Measurements from ENCODE around the gene MUCL3.

MUCL3 gene

GRCh38 chr6:30970946-30971345, 30.2 kb downstream of the MUCL3 start:
- TF ChIP-seq POLR2A (IDR thresholded peaks at IDR 0.05; ENCODE audit: low read depth, low read length) (no peak), POLR2AphosphoS5 (IDR thresholded peaks at IDR 0.05; ENCODE audit: low read depth, low read length) (no peak), TAF1 (IDR thresholded peaks at IDR 0.05; ENCODE audit: borderline replicate concordance, low read depth, low read length) (no peak)
- DNase-seq (ENCODE audit: insufficient read length), result no peak
- FAIRE-seq, result no peak

- DNase-seq (ENCODE audit: insufficient read length), result no peak
- peak; percentile 36 for FAIRE-seq
- TF ChIP-seq TAF1 (IDR thresholded peaks at IDR 0.05; ENCODE audit: borderline replicate concordance, low read depth, low read length) (no peak), POLR2AphosphoS5 (IDR thresholded peaks at IDR 0.05; ENCODE audit: low read depth, low read length) (no peak), POLR2A (IDR thresholded peaks at IDR 0.05; ENCODE audit: low read depth, low read length) (no peak)
These were observed 32.0 kb downstream of the MUCL3 start for GRCh38 chr6:30972816-30973215.

DNA sequence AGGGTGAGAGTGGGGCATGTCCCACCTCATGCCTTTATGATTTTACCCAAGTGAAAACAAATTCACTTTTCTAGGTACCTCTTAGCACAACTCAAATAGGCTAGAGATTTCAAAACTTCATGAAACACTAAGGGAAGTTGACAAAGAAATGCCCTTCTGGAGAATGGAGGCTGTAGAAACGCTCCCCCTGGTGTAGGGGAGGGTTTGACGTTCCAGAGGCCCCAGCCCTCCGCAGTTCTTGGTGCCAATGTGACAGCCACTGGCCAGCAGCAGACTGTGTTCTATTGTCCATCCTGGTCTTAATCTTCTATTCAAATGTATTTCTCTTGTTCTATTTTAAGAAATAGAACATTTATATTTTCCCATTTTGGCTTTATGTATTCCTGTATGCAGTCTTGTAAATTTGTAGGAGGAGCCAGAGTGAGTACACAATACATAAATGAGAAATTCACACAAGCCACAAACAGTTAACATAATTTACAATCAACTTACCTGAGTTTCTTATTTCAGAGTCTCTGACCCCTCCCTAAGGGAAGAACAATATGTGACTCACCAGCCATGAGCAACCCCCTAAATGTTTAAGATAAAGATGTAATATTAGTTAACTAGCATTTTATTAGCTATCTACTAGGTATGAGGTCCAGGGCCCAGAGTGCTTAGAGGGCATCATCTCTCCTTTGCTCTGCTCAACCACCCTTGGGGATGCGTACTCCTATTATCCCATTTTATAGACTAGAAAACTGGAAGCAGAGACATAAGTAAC, 33.9 kb downstream of the MUCL3 start:
- no peak for TF ChIP-seq POLR2AphosphoS5 (IDR thresholded peaks at IDR 0.05; ENCODE audit: low read depth, low read length)
- no peak for TF ChIP-seq TAF1 (IDR thresholded peaks at IDR 0.05; ENCODE audit: borderline replicate concordance, low read depth, low read length)
- TF ChIP-seq POLR2A (IDR thresholded peaks at IDR 0.05; ENCODE audit: low read depth, low read length), result no peak
- no peak for FAIRE-seq
- no peak for DNase-seq (ENCODE audit: insufficient read length)

DNA sequence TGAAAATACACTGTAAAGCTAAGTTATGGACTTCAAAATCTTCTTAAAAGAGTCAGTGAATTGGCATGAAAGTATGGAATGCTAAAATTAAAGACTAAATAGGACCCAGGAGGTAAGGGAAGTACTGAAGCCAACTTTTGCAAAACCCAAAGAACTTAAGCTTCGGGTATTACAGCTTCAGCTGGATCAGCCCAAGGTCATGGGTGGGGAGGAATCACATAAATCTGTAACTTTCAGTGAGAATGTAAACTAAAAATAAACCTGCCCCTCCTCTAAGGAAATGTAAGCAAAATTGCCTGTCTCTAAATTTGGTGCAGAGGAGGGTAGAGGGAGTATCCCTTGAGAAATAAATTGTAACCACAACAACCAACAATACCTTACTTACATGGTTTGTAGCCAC, 38.4 kb downstream of the MUCL3 start:
- no peak for TF ChIP-seq POLR2A (IDR thresholded peaks at IDR 0.05; ENCODE audit: low read depth, low read length)
- TF ChIP-seq POLR2AphosphoS5 (IDR thresholded peaks at IDR 0.05; ENCODE audit: low read depth, low read length), result no peak
- no peak for TF ChIP-seq TAF1 (IDR thresholded peaks at IDR 0.05; ENCODE audit: borderline replicate concordance, low read depth, low read length)
- no peak for DNase-seq (ENCODE audit: insufficient read length)
- FAIRE-seq, result no peak

- FAIRE-seq (no peak), DNase-seq (ENCODE audit: insufficient read length) (no peak)
- TF ChIP-seq TAF1 (IDR thresholded peaks at IDR 0.05; ENCODE audit: borderline replicate concordance, low read depth, low read length), result no peak
- TF ChIP-seq POLR2AphosphoS5 (IDR thresholded peaks at IDR 0.05; ENCODE audit: low read depth, low read length), result no peak
- TF ChIP-seq POLR2A (IDR thresholded peaks at IDR 0.05; ENCODE audit: low read depth, low read length), result no peak
These were observed 38.9 kb downstream of the MUCL3 start for GRCh38 chr6:30979690-30980089.

- no peak for TF ChIP-seq TAF1 (IDR thresholded peaks at IDR 0.05; ENCODE audit: borderline replicate concordance, low read depth, low read length)
- TF ChIP-seq POLR2AphosphoS5 (IDR thresholded peaks at IDR 0.05; ENCODE audit: low read depth, low read length), result no peak
- TF ChIP-seq POLR2A (IDR thresholded peaks at IDR 0.05; ENCODE audit: low read depth, low read length), result no peak
- no peak for FAIRE-seq
- DNase-seq (ENCODE audit: insufficient read length), result no peak
These were observed 41.4 kb downstream of the MUCL3 start for GRCh38 chr6:30981942-30982772.

DNA sequence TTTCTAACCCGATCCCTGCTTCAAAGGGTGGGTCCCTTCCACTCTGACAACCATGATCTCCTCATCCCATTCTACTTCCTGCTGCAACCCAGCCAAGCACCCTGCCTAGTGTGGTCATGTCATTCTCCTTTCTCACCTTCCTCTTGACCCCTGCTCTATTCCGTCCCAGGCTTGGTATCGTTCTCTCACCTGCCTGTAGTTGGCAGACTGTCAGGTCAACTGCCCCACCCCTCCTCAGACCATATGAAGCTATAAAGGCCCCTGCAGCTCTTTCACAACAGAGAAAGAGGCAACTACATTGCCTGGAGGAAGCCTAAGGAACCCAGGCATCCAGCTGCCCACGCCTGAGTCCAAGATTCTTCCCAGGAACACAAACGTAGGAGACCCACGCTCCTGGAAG, 42.7 kb downstream of the MUCL3 start, which contains the start of gene MUC21:
Gene MUC21 (plus strand): TSS at position 280 of the 400 bp plus-strand sequence. CDS start 241 bp downstream, outside the sequence.
- FAIRE-seq (no peak), DNase-seq (ENCODE audit: insufficient read length) (no peak)
- no peak for TF ChIP-seq TAF1 (IDR thresholded peaks at IDR 0.05; ENCODE audit: borderline replicate concordance, low read depth, low read length)

DNA sequence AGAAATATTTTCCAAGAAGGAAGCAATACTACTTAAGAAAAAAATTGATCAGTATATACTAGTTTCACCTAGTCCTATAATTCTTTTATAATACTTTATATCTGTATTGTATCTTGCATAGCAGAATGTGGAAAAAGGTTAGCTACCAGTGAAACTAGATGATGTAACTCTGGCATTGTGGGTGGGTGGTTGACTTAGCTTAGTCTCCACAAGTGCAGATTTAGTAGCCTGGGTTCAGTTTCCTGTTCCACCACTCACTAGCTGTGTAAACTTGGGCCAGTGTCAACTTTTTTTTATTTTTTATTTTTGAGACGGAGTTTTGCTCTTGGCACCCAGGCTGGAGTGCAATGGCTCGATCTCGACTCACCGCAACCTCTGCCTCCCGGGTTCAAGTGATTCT, 44.7 kb downstream of the MUCL3 start:
- no peak for TF ChIP-seq TAF1 (IDR thresholded peaks at IDR 0.05; ENCODE audit: borderline replicate concordance, low read depth, low read length)
- TF ChIP-seq POLR2AphosphoS5 (IDR thresholded peaks at IDR 0.05; ENCODE audit: low read depth, low read length), result no peak
- TF ChIP-seq POLR2A (IDR thresholded peaks at IDR 0.05; ENCODE audit: low read depth, low read length), result no peak
- FAIRE-seq, result no peak

DNA sequence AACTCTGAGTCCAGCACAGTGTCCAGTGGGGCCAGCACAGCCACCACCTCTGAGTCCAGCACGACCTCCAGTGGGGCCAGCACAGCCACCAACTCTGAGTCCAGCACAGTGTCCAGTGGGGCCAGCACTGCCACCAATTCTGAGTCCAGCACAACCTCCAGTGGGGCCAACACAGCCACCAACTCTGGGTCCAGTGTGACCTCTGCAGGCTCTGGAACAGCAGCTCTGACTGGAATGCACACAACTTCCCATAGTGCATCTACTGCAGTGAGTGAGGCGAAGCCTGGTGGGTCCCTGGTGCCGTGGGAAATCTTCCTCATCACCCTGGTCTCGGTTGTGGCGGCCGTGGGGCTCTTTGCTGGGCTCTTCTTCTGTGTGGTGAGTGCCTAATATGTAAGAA, 46.5 kb downstream of the MUCL3 start:
- FAIRE-seq (no peak), DNase-seq (ENCODE audit: insufficient read length) (no peak)
- TF ChIP-seq POLR2A (IDR thresholded peaks at IDR 0.05; ENCODE audit: low read depth, low read length), result no peak
- TF ChIP-seq POLR2AphosphoS5 (IDR thresholded peaks at IDR 0.05; ENCODE audit: low read depth, low read length), result no peak
- TF ChIP-seq TAF1 (IDR thresholded peaks at IDR 0.05; ENCODE audit: borderline replicate concordance, low read depth, low read length), result no peak

More for the DNA sequence above, 44.7 kb downstream of the MUCL3 start:
- no peak for DNase-seq (ENCODE audit: insufficient read length)

- FAIRE-seq, result no peak
- TF ChIP-seq TAF1 (IDR thresholded peaks at IDR 0.05; ENCODE audit: borderline replicate concordance, low read depth, low read length), result no peak
- TF ChIP-seq POLR2AphosphoS5 (IDR thresholded peaks at IDR 0.05; ENCODE audit: low read depth, low read length), result no peak
- TF ChIP-seq POLR2A (IDR thresholded peaks at IDR 0.05; ENCODE audit: low read depth, low read length), result no peak
- no peak for DNase-seq (ENCODE audit: insufficient read length)
These were observed 47.5 kb downstream of the MUCL3 start for GRCh38 chr6:30988209-30988825.

DNA sequence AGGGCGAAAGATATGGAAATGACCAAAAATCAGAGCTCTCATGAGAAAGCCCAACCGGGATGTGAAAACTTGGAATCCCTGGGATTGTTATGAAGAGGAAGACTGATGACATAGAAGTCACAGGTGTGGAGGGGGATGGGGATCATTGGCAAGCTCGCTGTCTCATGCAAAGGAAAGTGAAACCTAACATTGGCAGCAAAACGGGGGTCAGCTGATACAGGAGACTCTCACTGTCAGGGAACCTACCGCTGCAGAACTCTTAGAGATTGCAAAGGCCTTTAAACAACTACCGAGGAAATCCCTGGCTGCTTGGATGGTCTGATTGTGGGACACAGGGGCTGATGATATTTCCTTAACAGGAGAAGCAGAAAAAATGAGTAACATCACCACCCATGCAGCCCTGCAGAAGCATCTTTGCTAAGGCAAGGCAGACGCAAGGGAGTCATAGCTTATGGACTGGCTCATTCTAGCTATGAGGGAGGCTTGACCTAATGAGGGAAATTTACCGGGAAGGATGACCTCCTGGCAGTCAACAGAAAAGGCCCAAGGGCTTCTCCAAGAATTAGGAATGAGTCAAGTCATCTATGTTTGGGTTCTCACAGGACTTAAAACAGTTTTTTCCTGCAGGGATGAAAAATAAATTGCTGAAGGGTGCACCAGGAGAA, 49.8 kb downstream of the MUCL3 start:
- FAIRE-seq (peak; percentile 54), DNase-seq (ENCODE audit: insufficient read length) (peak; percentile 34)
- TF ChIP-seq TAF1 (IDR thresholded peaks at IDR 0.05; ENCODE audit: borderline replicate concordance, low read depth, low read length) (no peak), POLR2AphosphoS5 (IDR thresholded peaks at IDR 0.05; ENCODE audit: low read depth, low read length) (no peak), POLR2A (IDR thresholded peaks at IDR 0.05; ENCODE audit: low read depth, low read length) (no peak)
